HG03196 (cell line): ENCODE data around the gene DPRX.
"Not testable (repeated sequence)": the region's sequence is repeated elsewhere in the genome, so short reads cannot be mapped to it uniquely, and the experiment has no call there.

Source experiments
- ATAC-seq: cut with Tn5 transposase; IDR thresholded peaks from one replicate; pipeline ENCODE4 v1.9.1; 2021; ENCODE audit not compliant: unreplicated experiment

DPRX gene

DNA sequence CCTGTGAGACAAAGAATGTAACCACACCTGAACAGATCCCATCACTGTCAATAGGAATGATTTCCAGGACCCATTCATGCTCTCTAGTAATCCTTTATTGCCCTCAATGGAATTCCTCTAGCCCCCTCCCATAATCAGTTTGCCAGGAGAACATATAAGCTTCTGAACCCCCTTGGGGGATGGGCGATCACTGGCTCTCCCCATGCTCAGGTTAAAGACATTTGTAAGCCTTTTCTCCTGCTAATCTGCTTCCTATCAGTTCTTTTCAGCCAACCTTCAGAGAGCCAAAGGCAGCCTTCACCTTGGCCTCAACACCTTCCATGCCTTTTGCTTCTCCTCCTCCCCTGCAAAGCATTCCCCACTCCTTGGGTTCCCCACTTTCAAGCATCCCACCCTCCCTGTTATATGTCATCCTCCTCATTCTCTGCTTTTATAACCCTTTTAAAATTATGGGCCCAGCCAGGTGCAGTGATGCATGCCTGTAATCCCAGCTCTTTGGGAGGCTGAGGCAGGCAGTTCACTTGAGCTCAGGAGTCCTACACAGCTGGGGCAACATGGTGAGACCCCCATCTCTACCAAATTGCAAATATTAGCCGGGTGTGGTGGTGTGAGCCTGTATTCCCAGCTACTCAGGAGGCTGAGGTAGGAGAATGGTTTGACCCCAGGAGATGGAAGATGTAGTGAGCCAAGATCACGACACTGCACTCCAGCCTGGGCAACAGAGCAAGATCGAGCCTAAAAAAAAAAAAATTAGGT lies 12.4 kb downstream of the DPRX start:
- ATAC-seq, result no peak

DNA sequence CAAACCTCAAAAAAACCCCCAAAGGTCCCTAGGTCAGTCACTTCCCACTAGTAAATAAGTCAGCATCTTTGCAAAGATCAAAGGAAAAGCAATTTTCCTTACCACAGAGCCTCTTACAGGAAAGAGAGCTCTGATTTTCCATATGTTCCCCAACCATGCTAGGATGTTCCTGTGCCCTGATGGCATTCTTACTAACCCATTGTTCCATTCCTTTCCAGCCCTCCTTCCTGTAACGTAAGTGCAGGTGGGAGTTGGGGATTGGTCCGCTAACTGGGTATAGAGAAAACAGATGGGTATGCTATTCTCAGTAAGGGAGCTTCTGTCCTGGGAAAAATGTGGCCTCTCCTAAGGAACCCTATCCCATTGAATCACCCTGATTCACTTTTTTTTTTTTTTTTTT lies 14.3 kb downstream of the DPRX start:
- ATAC-seq, result no peak

GRCh38 chr19:53647350-53647749 lies 15.6 kb downstream of the DPRX start:
- no peak for ATAC-seq

- no peak for ATAC-seq
These were observed 16.0 kb downstream of the DPRX start for GRCh38 chr19:53647792-53648191.

DNA sequence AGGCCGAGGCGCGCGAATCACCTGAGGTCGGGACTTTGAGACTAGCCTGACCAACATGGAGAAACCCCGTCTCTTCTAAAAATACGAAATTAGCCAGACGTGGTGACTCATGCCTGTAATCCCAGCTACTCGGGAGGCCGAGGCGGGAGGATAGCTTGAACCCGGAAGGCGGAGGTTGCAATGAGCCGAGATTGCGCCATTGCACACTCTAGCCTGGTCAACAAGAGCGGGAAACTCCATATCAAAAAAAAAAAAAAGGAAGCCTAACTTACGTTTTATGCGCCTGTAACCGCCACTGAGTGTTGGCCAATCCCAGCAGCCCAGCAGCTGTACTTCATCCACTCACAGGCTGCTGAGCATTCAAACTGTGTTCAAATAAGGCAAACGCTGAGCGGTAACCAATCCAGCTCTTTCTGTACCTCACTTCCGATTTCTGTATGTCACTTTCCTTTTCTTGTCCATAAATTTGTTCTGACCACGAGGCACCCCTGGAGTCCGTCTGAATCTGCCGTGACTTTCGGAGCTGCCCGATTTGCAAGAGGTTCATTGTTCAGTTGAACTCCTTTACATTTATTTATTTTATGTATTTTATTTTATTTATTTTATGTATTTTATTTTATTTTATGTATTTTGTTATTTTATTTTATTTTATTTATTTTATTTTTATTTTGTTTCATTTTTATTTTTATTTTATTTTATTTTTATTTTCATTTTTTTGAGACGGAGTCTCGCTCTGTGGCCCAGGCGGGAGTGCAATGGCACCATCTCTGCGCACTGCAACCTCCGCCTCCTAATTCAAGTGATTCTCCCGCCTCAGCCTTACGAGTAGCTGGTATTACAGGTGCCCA lies 18.2 kb downstream of the DPRX start:
- no peak for ATAC-seq

GRCh38 chr19:53652476-53652875 lies 20.7 kb downstream of the DPRX start:
- ATAC-seq, result no peak

DNA sequence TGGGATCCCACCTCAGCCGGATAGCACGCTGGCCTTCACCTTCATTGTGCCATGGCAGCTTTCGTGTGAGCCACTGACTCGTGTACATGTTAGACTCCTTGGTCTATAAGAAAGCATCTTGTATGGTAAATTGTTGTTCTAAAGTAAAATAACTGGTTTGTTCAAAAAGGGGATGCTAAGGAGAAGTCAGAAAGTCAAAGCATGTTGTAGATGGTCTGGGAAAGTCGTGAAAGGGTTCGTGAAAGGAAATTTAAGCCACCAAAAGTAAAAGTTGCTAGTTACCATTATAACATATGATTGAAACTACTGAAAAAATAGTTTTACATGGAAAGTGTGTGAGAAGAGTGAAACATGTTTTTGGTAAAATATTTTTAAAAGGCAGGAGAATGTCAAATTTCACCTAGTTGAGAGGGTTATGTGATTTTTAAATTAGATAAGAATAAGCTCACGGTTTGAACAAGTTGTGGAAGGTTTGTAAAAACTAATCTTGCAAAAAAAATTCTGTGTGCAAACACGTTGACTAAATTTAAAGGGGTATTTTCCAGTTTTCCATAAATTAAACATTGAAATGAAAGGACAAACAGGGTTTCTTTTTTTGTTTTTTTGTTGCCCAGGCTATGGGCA lies 23.4 kb downstream of the DPRX start:
- ATAC-seq, result no peak

DNA sequence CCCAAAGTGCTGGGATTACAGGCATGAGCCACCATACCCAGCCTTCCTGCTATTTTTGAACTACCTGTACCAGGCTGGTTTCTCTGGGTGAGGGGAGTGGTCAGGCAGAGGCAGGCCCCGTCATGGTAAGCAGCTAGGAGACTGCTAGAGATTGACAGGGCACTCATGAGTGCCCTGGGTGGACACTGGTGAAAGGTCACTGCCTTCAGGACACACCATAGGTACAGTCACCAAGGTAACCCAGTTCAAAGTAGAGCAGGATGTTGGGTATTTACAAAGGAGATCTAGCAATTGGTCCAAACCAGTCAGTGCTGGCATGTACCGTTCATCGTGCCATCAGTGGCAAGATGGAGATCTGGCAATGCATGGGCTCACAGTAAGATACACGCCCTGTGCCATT lies 25.5 kb downstream of the DPRX start:
- no peak for ATAC-seq

GRCh38 chr19:53657778-53658177 lies 26.0 kb downstream of the DPRX start:
- ATAC-seq, result no peak

DNA sequence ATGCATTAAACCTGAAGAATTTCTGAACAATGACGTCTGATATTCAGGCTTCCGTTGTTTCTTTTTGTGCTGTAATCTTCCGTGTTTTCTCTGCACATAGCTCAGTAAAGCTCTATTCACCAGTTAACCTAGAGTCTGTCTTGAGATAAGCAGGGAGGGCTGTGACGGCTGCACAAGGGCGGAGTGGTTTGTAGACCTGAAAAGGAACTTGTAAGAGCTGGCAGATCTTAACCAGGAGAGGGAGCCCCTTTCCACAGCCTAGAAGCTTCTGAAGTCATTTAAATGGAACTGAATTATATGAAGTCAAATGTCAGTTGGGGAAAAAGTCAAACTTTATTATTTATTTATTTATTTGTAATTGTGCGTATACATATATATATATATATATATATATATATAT lies 27.5 kb downstream of the DPRX start:
- no peak for ATAC-seq

DNA sequence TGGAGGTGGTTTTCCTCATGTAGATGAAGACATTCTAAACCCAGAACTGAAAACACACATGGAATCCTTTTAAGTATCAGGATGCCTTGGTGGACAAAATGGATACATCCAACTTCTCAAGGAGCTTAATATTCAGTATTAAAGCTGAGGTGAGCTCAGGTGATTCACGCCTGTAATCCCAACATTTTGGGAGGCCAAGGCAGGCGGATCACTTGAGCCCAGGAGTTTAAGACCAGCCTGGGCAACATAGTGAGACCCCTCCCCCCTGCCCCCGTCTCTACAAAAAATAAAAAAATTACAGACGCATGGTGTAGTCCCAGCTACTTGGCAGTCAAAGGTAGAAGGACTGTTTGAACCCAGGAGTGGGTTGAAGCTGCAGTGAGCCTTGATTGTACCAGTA lies 28.8 kb downstream of the DPRX start:
- ATAC-seq, result no peak

DNA sequence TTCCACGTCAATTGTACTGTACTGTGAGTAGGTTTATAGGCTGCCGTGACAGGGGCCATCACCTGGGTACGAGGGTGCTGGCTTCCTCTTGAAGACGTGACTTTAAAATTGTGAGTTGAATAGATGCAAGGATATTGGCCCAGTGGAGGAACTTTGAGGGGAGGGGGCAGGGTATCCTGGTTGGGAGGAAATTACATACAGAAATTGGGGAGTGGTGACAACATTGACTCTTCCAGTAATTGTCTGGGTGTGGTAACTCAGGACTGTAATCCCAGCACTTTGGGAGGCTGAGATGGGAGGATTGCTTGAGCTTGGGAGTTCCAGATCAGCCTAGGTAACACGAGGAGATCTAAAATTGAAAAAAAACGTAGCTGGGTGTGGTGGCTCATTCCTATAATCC lies 30.4 kb downstream of the DPRX start:
- ATAC-seq, result no peak

GRCh38 chr19:53664152-53664551 lies 32.4 kb downstream of the DPRX start:
- ATAC-seq, result no peak

GRCh38 chr19:53664760-53665159 lies 33.0 kb downstream of the DPRX start:
- no peak for ATAC-seq

DNA sequence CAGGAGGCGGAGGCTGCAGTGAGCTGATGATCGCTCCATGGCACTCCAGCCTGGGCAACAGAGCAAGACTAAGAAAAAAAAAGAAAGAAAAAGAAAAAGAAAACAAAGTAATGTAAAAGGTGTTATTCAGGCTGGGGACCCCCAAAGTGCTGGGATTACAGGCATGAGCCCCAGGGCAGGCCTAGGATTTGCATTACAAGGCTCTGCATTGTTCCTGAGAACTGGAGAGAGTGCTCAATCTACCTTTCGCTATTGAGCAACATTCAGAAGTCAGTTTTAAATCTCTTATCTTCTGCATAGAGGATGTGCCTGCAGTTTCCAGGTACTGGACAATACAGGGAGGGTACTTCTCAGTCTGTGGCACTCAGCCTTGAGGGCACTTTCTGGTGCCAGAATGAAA lies 34.5 kb downstream of the DPRX start:
- ATAC-seq, result not testable (repeated sequence)

DNA sequence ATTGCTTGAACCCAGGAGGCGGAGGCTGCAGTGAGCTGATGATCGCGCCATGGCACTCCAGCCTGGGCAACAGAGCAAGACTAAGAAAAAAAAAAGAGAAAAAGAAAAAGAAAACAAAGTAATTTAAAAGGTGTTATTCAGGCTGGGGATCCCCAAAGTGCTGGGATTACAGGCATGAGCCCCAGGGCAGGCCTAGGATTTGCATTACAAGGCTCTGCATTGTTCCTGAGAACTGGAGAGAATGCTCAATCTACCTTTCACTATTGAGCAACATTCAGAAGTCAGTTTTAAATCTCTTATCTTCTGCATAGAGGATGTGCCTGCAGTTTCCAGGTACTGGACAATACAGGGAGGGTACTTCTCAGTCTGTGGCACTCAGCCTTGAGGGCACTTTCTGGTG lies 37.0 kb downstream of the DPRX start:
- ATAC-seq, result not testable (repeated sequence)

DNA sequence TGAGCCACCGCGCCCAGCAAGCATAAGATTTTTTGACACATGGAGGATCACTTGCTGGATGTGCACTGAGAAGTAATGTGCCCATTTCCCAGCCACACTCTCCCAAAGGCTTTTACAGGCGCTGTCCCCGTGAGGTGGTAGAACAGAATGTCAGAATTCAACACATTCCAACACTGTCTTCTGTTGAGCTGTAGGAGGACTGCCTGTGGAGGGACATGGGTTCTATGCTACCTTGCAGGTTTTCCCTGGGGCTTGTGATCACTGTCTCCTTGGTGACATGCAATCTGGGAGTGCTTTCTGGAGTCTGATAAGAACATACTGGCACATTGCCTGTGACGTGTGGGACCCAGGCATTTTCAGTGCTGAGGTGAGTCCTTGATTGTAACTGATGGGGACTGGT lies 38.5 kb downstream of the DPRX start:
- ATAC-seq, result no peak

- ATAC-seq, result no peak
These were observed 39.9 kb downstream of the DPRX start for GRCh38 chr19:53671663-53672062.
